HepG2 (cell line): ENCODE results near the gene VWCE. TPM values are rescaled to one million over a fixed set of nuclear protein-coding genes. Genes with fewer than 3 reads are reported as not detected.

ENCODE experiments used
- ARNT ChIP-seq: fragments of 450-650 bp; IDR thresholded peaks from 2 replicates; pipeline ENCODE4 v1.6.1; 2017
- DPF2 ChIP-seq: sonication (generic); formaldehyde crosslinking; IDR thresholded peaks from 2 replicates; pipeline ENCODE4 v1.4.0; 2020; ENCODE audit warnings: mild to moderate bottlenecking, low read depth, missing genetic modification reagents, borderline replicate concordance
- ELF1 ChIP-seq: sonication (generic); formaldehyde crosslinking; IDR thresholded peaks from 2 replicates; pipeline ENCODE4 v1.4.0; 2020; ENCODE audit warnings: missing genetic modification reagents
- KMT2B ChIP-seq: IDR thresholded peaks from 2 replicates; pipeline ENCODE4 v1.6.1; 2016; ENCODE audit warnings: missing genetic modification reagents, missing compliant biosample characterization
- NCOA5 ChIP-seq: sonication (generic); formaldehyde crosslinking; IDR thresholded peaks from 2 replicates; pipeline ENCODE4 v1.4.0; 2020; ENCODE audit warnings: missing genetic modification reagents
- ONECUT2 ChIP-seq: sonication (generic); formaldehyde crosslinking; IDR thresholded peaks from 2 replicates; pipeline ENCODE4 v1.4.0; 2020; ENCODE audit warnings: missing genetic modification reagents
- PAX8 ChIP-seq: sonication (generic); formaldehyde crosslinking; IDR thresholded peaks from 2 replicates; pipeline ENCODE4 v1.8.0; 2022; ENCODE audit warnings: mild to moderate bottlenecking, missing genetic modification reagents, borderline replicate concordance
- PHF20 ChIP-seq: sonication (generic); formaldehyde crosslinking; IDR thresholded peaks from 2 replicates; pipeline ENCODE4 v1.5.0; 2020; ENCODE audit warnings: mild to moderate bottlenecking, missing genetic modification reagents
- PRMT3 ChIP-seq: sonication (generic); formaldehyde crosslinking; IDR thresholded peaks from 2 replicates; pipeline ENCODE4 v1.8.1; 2022; ENCODE audit warnings: low read depth, mild to moderate bottlenecking, moderate library complexity, missing genetic modification reagents, borderline replicate concordance
- SP1 ChIP-seq, 2 experiments: fragments of 450-650 bp in 1 of 2; sonication (generic) in 1 of 2; formaldehyde crosslinking in 1 of 2; IDR thresholded peaks; 2 replicates each; pipeline versions ENCODE4 v1.4.0 to v1.6.1; 2016 to 2020; ENCODE audit warnings: missing genetic modification reagents in 1 of 2
- SRY ChIP-seq: sonication (generic); formaldehyde crosslinking; IDR thresholded peaks from 2 replicates; pipeline ENCODE4 v1.8.0; 2022; ENCODE audit warnings: mild to moderate bottlenecking, missing genetic modification reagents
- TRIM24 ChIP-seq: sonication (generic); formaldehyde crosslinking; IDR thresholded peaks from 2 replicates; pipeline ENCODE4 v1.8.0; 2022; ENCODE audit warnings: mild to moderate bottlenecking, missing genetic modification reagents
- ZBTB7A ChIP-seq: sonication (generic); formaldehyde crosslinking; IDR thresholded peaks from 2 replicates; pipeline ENCODE4 v1.8.0; 2022; ENCODE audit warnings: mild to moderate bottlenecking, missing genetic modification reagents
- ZNF605 ChIP-seq: sonication (generic); formaldehyde crosslinking; IDR thresholded peaks from 2 replicates; pipeline ENCODE4 v1.8.0; 2022; ENCODE audit warnings: mild to moderate bottlenecking, missing genetic modification reagents
- ZNF883 ChIP-seq: sonication (generic); formaldehyde crosslinking; IDR thresholded peaks from 2 replicates; pipeline ENCODE4 v1.5.1; 2020; ENCODE audit warnings: mild to moderate bottlenecking, missing genetic modification reagents; ENCODE audit errors: not compliant biosample characterization
- polyA plus RNA-seq, 8 experiments: library from polyadenylated mRNA; depleted of rRNA in 3 of 8; stranded (reverse) in 7 of 8; unstranded in 1 of 8; fragments of >200 nt; fragmentation: Illumina TruSeq in 4 of 8; extraction: Trizol in 4 of 8; gene quantifications; 2 replicates each; pipeline versions ENCODE4 v1.2.1 to v1.2.3, GENCODE V29; 2011 to 2016; ENCODE audit warnings: low read depth in 4 of 8, missing spikeins in 1 of 8, mixed read lengths in 1 of 8; ENCODE audit not compliant: insufficient read depth in 1 of 8
- total RNA-seq, 5 experiments: library from RNA; depleted of rRNA; stranded (reverse); fragments of >200 nt; fragmentation: Illumina TruSeq; extraction: Trizol; gene quantifications; 2 replicates each; pipeline ENCODE4 v1.2.3, GENCODE V29; 2016; ENCODE audit warnings: low read depth in 1 of 5
- TF ChIP-seq, protein P1 (sequence below): sonication (generic); formaldehyde crosslinking; IDR thresholded peaks from 2 replicates; pipeline ENCODE4 v1.5.0; 2020; ENCODE audit warnings: missing genetic modification reagents
- TF ChIP-seq, protein P2 (sequence below): sonication (generic); formaldehyde crosslinking; IDR thresholded peaks from 2 replicates; pipeline ENCODE4 v1.5.0; 2020; ENCODE audit warnings: missing genetic modification reagents
- TF ChIP-seq, protein P3 (sequence below): sonication (generic); formaldehyde crosslinking; IDR thresholded peaks from 2 replicates; pipeline ENCODE4 v1.5.0; 2020; ENCODE audit warnings: mild to moderate bottlenecking, missing genetic modification reagents
- TF ChIP-seq, protein P4 (sequence below): IDR thresholded peaks from 2 replicates; pipeline ENCODE4 v1.6.1; 2016; ENCODE audit warnings: low read depth, borderline replicate concordance
- TF ChIP-seq, protein P5 (sequence below): IDR thresholded peaks from 2 replicates; pipeline ENCODE4 v1.6.1; 2016; ENCODE audit warnings: low read depth, control low read depth
- TF ChIP-seq, protein P6 (sequence below): sonication (generic); formaldehyde crosslinking; IDR thresholded peaks from 2 replicates; pipeline ENCODE4 v1.8.1; 2023; ENCODE audit warnings: missing genetic modification reagents, mild to moderate bottlenecking, borderline replicate concordance
- TF ChIP-seq, protein P7 (sequence below): sonication (generic); formaldehyde crosslinking; IDR thresholded peaks from 2 replicates; pipeline ENCODE4 v1.5.1; 2020; ENCODE audit warnings: missing genetic modification reagents, mild to moderate bottlenecking, borderline replicate concordance

Gene VWCE
- total and polyA plus RNA-seq, 2 of the 13 experiments (the other 11 are each of a cell fraction or from before 2014, with no cell fraction given), result 27.6 to 58.3 TPM

DNA sequence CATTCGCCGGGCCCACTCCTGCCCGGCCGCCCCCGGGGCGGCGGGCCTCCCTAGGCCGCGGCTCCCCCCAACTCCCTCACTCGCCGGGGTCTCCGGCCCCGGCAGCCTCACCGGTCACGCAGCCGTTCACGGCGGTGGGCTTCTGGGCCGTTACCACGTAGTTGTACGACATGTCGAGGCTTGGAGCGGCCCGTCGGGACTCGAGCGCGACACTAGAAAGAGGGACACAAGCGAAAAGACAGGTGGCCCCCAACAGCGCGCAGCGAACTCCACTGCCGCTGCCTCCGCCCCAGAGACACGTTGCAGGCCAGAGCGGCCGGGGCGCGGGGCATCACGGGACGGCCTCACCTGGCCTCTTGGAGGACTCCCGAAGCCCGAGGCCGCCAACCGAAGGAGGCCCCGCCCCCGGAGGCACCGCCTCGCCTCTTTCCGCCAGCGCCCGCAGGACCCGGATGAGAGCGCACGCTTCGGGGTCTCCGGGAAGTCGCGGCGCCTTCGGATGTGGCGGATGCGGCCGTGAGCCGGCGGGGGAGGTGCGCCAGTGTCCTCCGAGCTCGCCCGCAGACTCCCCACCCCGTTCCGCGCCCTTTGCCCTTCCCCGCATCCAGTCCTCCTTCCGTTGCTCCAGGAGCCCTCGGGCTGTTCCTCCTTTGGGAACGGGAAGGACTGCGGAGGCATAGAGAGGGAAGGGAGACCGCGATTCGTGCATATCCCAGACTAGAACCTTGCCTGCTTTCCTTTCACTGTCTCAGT is 37.9 kb upstream of the VWCE start, which contains the start of the genes DDB1 and TKFC (continued):
- TF ChIP-seq KMT2B (CRISPR knock-in tag), result peak; percentile 93
- TF ChIP-seq, protein P1, sequence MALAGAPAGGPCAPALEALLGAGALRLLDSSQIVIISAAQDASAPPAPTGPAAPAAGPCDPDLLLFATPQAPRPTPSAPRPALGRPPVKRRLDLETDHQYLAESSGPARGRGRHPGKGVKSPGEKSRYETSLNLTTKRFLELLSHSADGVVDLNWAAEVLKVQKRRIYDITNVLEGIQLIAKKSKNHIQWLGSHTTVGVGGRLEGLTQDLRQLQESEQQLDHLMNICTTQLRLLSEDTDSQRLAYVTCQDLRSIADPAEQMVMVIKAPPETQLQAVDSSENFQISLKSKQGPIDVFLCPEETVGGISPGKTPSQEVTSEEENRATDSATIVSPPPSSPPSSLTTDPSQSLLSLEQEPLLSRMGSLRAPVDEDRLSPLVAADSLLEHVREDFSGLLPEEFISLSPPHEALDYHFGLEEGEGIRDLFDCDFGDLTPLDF (CRISPR knock-in tag), result no peak; the same call in none of the 2 replicates
- TF ChIP-seq ZNF605 (CRISPR knock-in tag), result peak; percentile 87
- peak; percentile 61; the same call in 1 of the 2 replicates for TF ChIP-seq ZBTB7A (CRISPR knock-in tag)
- TF ChIP-seq ELF1, result peak; percentile 83
- TF ChIP-seq, protein P2, sequence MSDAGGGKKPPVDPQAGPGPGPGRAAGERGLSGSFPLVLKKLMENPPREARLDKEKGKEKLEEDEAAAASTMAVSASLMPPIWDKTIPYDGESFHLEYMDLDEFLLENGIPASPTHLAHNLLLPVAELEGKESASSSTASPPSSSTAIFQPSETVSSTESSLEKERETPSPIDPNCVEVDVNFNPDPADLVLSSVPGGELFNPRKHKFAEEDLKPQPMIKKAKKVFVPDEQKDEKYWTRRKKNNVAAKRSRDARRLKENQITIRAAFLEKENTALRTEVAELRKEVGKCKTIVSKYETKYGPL (CRISPR knock-in tag), result no peak
- TF ChIP-seq, protein P3, sequence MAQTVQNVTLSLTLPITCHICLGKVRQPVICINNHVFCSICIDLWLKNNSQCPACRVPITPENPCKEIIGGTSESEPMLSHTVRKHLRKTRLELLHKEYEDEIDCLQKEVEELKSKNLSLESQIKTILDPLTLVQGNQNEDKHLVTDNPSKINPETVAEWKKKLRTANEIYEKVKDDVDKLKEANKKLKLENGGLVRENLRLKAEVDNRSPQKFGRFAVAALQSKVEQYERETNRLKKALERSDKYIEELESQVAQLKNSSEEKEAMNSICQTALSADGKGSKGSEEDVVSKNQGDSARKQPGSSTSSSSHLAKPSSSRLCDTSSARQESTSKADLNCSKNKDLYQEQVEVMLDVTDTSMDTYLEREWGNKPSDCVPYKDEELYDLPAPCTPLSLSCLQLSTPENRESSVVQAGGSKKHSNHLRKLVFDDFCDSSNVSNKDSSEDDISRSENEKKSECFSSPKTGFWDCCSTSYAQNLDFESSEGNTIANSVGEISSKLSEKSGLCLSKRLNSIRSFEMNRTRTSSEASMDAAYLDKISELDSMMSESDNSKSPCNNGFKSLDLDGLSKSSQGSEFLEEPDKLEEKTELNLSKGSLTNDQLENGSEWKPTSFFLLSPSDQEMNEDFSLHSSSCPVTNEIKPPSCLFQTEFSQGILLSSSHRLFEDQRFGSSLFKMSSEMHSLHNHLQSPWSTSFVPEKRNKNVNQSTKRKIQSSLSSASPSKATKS (CRISPR knock-in tag), result no peak
- TF ChIP-seq TRIM24, result no peak
- TF ChIP-seq DPF2 (CRISPR knock-in tag), result no peak
- peak; percentile 88 for TF ChIP-seq ZNF883 (CRISPR knock-in tag)
- peak; percentile 90 for TF ChIP-seq PHF20 (CRISPR knock-in tag)
- TF ChIP-seq, protein P4, sequence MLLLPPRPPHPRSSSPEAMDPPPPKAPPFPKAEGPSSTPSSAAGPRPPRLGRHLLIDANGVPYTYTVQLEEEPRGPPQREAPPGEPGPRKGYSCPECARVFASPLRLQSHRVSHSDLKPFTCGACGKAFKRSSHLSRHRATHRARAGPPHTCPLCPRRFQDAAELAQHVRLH (CRISPR knock-in tag), result peak; percentile 83; the same call in 1 of the 2 replicates
- TF ChIP-seq SRY (CRISPR knock-in tag), result peak; percentile 71; the same call in 1 of the 2 replicates
- no peak for TF ChIP-seq PRMT3 (CRISPR knock-in tag)
- TF ChIP-seq, protein P5, sequence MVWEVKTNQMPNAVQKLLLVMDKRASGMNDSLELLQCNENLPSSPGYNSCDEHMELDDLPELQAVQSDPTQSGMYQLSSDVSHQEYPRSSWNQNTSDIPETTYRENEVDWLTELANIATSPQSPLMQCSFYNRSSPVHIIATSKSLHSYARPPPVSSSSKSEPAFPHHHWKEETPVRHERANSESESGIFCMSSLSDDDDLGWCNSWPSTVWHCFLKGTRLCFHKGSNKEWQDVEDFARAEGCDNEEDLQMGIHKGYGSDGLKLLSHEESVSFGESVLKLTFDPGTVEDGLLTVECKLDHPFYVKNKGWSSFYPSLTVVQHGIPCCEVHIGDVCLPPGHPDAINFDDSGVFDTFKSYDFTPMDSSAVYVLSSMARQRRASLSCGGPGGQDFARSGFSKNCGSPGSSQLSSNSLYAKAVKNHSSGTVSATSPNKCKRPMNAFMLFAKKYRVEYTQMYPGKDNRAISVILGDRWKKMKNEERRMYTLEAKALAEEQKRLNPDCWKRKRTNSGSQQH, result peak; percentile 92; the same call in 1 of the 2 replicates
- TF ChIP-seq PAX8 (CRISPR knock-in tag), result peak; percentile 89; the same call in 1 of the 2 replicates
- TF ChIP-seq, protein P6, sequence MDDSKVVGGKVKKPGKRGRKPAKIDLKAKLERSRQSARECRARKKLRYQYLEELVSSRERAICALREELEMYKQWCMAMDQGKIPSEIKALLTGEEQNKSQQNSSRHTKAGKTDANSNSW (CRISPR knock-in tag), result peak; percentile 90; the same call in 1 of the 2 replicates
- TF ChIP-seq NCOA5 (CRISPR knock-in tag), result no peak
- no peak for TF ChIP-seq SP1 (IDR thresholded peaks at IDR 0.05)
- TF ChIP-seq SP1 (CRISPR knock-in tag; IDR thresholded peaks at IDR 0.05), result peak; percentile 69
- no peak for TF ChIP-seq ARNT
- TF ChIP-seq, protein P7, sequence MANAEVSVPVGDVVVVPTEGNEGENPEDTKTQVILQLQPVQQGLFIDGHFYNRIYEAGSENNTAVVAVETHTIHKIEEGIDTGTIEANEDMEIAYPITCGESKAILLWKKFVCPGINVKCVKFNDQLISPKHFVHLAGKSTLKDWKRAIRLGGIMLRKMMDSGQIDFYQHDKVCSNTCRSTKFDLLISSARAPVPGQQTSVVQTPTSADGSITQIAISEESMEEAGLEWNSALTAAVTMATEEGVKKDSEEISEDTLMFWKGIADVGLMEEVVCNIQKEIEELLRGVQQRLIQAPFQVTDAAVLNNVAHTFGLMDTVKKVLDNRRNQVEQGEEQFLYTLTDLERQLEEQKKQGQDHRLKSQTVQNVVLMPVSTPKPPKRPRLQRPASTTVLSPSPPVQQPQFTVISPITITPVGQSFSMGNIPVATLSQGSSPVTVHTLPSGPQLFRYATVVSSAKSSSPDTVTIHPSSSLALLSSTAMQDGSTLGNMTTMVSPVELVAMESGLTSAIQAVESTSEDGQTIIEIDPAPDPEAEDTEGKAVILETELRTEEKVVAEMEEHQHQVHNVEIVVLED, result peak; percentile 87
- TF ChIP-seq ONECUT2 (CRISPR knock-in tag), result no peak
